Lung (tissue), 12 donors: Measurements from ENCODE around the gene FALEC. TPM values are rescaled to one million over a fixed set of nuclear protein-coding genes. Genes with fewer than 3 reads are reported as not detected.
A peak's percentile ranks its signal among the peaks of the same experiment; 100 is the strongest.

ENCODE experiments used
- ATAC-seq: fragments of 200-7000 bp; cut with Tn5 transposase; one replicate; pipeline ENCODE4 v1.9.1; 2020; ENCODE audit warnings: moderate number of reproducible peaks; ENCODE audit not compliant: insufficient read depth, low FRiP score
- DNase-seq, 3 donors: peaks; one replicate each; pipeline ENCODE4 v3.0.0-alpha.2; 2013 to 2017
- H3K27ac ChIP-seq, 2 donors: one replicate each; pipeline ENCODE4 v1.5.1; 2013; ENCODE audit warnings: mild to moderate bottlenecking in 2 of 2, moderate library complexity in 2 of 2, control low read depth in 1 of 2, inconsistent platforms in 1 of 2, low read depth in 1 of 2, low read length in 1 of 2
- H3K27me3 ChIP-seq, 3 donors: one replicate each; pipeline ENCODE4 v1.5.1; 2013; ENCODE audit warnings: low read length in 2 of 3; ENCODE audit not compliant: control insufficient read depth in 3 of 3, insufficient read depth in 3 of 3
- H3K36me3 ChIP-seq, 4 donors: one replicate each; pipeline ENCODE4 v1.5.1; 2013; ENCODE audit warnings: low read length in 4 of 4, mild to moderate bottlenecking in 1 of 4, moderate library complexity in 1 of 4; ENCODE audit not compliant: control insufficient read depth in 4 of 4, insufficient read depth in 4 of 4
- H3K4me1 ChIP-seq, 5 donors: one replicate each; pipeline ENCODE4 v1.5.1; 2013; ENCODE audit warnings: low read length in 5 of 5, mild to moderate bottlenecking in 2 of 5, moderate library complexity in 1 of 5; ENCODE audit not compliant: control insufficient read depth in 5 of 5, insufficient read depth in 5 of 5
- H3K4me3 ChIP-seq: one replicate; pipeline ENCODE4 v1.5.1; 2013; ENCODE audit warnings: mild to moderate bottlenecking, control low read depth, moderate library complexity
- H3K9ac ChIP-seq, 2 donors: one replicate each; pipeline ENCODE4 v1.5.1; 2013; ENCODE audit warnings: low read length in 2 of 2, control low read depth in 1 of 2; ENCODE audit not compliant: insufficient read depth in 1 of 2
- H3K9me3 ChIP-seq, 4 donors: one replicate each; pipeline ENCODE4 v1.5.1; 2013; ENCODE audit warnings: low read length in 3 of 4, mild to moderate bottlenecking in 1 of 4, moderate library complexity in 1 of 4; ENCODE audit not compliant: control insufficient read depth in 4 of 4, insufficient read depth in 3 of 4
- WGBS, 2 donors: extraction: QIAGEN DNeasy Blood & Tissue Kit; methylation state at CpG; one replicate each; pipeline ENCODE4 v1.1.7; 2013; 5-methylcytosine and 5-hydroxymethylcytosine counted together
- polyA plus RNA-seq, 2 donors: library from polyadenylated mRNA; stranded (reverse); fragments of 200-250 nt; gene quantifications; one replicate each; pipeline ENCODE4 v1.2.1, GENCODE V29; 2013
- total RNA-seq, 2 donors: library from RNA; depleted of rRNA in 1 of 2; stranded (reverse); fragments of >200 nt in 1 of 2; gene quantifications; one replicate each; pipeline ENCODE4 v1.2.1, GENCODE V29; 2014 to 2021
- TF ChIP-seq, protein P1 (sequence below): IDR thresholded peaks from 2 replicates; pipeline ENCODE4 v1.5.1; 2012; ENCODE audit warnings: mild to moderate bottlenecking; ENCODE audit errors: control extremely low read depth, extremely low read depth
- donor health status: control.
- donor health status: control.
- donor health status: Bipolar disorder and iron deficiency.
- donor health status: healthy.
- donor health status: DM: yes; HTN: yes; CAD: no.

The FALEC gene
- total and polyA plus RNA-seq, 4 donors: 0.09 TPM; not detected in 3

DNA sequence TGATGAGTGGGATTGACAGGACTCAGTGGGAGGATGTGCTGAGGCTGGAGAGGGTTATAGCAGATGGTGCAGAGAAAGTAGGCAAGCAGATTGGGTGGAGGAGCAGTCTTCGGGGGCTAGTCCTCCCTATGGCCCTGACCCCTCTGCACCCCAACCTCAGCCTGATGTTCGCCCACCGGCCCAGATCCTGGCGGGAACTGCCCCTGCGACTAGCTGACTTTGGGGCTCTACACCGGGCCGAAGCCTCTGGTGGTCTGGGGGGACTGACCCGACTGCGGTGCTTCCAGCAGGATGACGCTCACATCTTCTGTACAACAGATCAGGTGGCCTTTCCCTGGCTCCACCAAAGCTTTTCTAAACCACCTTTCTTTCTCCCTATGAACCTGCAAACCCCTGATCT, 17.2 kb upstream of the FALEC start:
- 97 to 98% methylated on average over 10 of the region's 10 CpGs for WGBS, 2 donors
- Histone ChIP-seq H3K36me3 (peaks cover 5 to 29% (median 21%) of the 10 kb centered on the region in 4 donors), H3K4me1 (no peaks in the 10 kb centered on the region), H3K4me3 (no peak overlapping the region), H3K9ac (no peak overlapping the region), H3K27me3 (no peaks in the 10 kb centered on the region), H3K27ac (no peak overlapping the region), H3K9me3 (no peaks in the 10 kb centered on the region)
- DNase-seq: no peak
- no peak for ATAC-seq
- TF ChIP-seq, protein P1, sequence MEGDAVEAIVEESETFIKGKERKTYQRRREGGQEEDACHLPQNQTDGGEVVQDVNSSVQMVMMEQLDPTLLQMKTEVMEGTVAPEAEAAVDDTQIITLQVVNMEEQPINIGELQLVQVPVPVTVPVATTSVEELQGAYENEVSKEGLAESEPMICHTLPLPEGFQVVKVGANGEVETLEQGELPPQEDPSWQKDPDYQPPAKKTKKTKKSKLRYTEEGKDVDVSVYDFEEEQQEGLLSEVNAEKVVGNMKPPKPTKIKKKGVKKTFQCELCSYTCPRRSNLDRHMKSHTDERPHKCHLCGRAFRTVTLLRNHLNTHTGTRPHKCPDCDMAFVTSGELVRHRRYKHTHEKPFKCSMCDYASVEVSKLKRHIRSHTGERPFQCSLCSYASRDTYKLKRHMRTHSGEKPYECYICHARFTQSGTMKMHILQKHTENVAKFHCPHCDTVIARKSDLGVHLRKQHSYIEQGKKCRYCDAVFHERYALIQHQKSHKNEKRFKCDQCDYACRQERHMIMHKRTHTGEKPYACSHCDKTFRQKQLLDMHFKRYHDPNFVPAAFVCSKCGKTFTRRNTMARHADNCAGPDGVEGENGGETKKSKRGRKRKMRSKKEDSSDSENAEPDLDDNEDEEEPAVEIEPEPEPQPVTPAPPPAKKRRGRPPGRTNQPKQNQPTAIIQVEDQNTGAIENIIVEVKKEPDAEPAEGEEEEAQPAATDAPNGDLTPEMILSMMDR: no peak

DNA sequence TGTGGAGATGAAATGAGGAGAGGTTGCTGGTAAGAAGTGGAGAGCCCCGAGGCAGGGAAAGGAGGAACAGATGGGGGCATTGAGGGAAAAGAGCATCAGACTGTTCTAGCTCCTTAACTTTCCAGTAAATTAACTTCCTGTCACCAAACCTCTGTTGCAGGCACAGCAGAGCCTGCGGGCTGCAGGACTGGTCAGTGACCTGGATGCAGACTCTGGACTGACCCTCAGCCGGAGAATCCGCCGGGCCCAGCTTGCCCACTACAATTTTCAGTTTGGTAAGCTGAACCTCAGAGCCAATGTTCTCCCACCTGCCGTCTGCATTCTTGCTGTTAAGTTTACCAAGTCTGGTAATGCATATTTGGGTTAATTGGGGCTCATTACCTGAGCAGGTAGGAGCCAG, 10.1 kb upstream of the FALEC start:
- no peaks in the 10 kb centered on the region for H3K27me3 ChIP-seq
- H3K9ac ChIP-seq: no peak overlapping the region
- H3K9me3 ChIP-seq: no peaks in the 10 kb centered on the region
- TF ChIP-seq, protein P1: no peak
- 87 to 91% methylated on average over 6 of the region's 6 CpGs for WGBS, 2 donors
- H3K36me3 ChIP-seq: peaks cover 11 to 27% (median 15%) of the 10 kb centered on the region in 4 donors
- ATAC-seq (no peak), DNase-seq (no peak)
- H3K4me3 ChIP-seq: no peak overlapping the region
- no peak overlapping the region for H3K27ac ChIP-seq
- H3K4me1 ChIP-seq: peaks cover 0 to 15% (median 0%) of the 10 kb centered on the region in 5 donors

DNA sequence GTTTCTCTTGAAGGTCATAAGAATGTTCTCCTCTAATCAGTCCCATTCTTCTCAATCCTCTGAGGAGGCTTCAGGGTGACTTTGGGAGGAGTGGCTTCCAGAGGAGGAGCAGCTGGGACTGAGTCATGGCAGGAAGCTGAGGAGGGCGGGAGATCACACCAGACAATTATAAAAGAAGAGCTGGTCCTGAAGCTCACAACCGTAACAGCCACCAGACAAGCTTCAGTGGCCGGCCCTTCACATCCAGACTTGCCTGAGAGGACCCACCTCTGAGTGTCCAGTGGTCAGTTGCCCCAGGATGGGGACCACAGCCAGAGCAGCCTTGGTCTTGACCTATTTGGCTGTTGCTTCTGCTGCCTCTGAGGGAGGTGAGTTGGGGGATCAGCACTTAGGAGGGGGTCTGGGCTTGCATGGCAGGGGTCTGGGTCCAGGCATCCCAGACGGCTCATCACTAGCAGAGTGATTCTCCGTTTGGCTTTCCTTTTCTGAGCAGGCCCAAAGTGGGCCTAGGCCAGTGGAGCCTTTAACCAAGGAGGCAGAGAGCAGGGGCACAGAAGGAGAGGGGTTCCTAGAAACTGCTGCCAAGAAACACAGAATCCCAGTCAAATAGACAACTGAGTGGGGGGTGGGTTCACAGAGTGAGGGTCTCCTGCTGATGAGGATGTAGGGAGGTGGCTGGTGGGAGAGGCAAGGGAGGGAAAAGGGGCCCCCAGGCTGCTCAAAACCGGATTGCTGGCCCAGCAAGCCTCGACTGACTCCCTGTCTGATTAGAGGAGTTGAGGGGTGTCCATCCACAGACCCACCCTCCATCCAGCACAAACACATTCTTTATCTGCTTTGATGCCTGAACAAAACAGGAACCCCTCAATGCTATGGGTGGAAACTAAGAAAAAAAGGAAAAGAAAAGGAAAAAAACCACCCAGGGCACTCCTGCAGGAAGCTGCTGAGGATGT, 7.4 kb upstream of the FALEC start, which contains the start of gene ECM1:
Gene ECM1, plus strand, starts transcription at position 198 of the 953 bp plus-strand sequence. Its CDS starts 101 bp downstream, at position 299.
- H3K4me1 ChIP-seq: peaks cover 0 to 15% (median 0%) of the 10 kb centered on the region in 5 donors
- H3K9ac ChIP-seq: no peak within 1 kb of the TSS
- H3K27ac ChIP-seq: peak within 1 kb of the TSS; percentile 62 to 82
- WGBS, 2 donors: 64 to 65% methylated on average over 7 of the region's 7 CpGs
- ATAC-seq (peak; percentile 71), DNase-seq (peak in 1 of 3 donors; percentile 32)
- H3K4me3 ChIP-seq: no peak within 1 kb of the TSS
- no peaks in the 10 kb centered on the region for H3K9me3 ChIP-seq
- TF ChIP-seq, protein P1: no peak
- peaks cover 9 to 25% (median 10%) of the 10 kb centered on the region in 4 donors for H3K36me3 ChIP-seq
- H3K27me3 ChIP-seq: no peaks in the 10 kb centered on the region
